Activated CD4-positive, alpha-beta T cell treated with anti-CD3 and anti-CD28 coated beads, Interleukin-2, amount 10 ng/mL, durations not matched to agents 7 days and 5 days (primary cell): ENCODE results near the gene RPS6KA2. TPM values are rescaled to one million over a fixed set of nuclear protein-coding genes. Genes with fewer than 3 reads are reported as not detected.

Experiments
- CTCF ChIA-PET: fragments of 350-600 bp; sonication (Branson Sonifier 250); formaldehyde crosslinking; loops from one replicate; lab custom pipeline; 2021; ENCODE audit warnings: antibody characterized with exemption; lab: Charles Lee
- POLR2A ChIA-PET: fragments of 350-600 bp; sonication (Branson Sonifier 250); formaldehyde crosslinking; loops from one replicate; lab custom pipeline; 2021; ENCODE audit warnings: antibody characterized with exemption; lab: Charles Lee
- DNase-seq: peaks from one replicate; pipeline ENCODE4 v3.0.0-alpha.2; 2020
- H3K27ac Mint-ChIP-seq: one replicate; pipeline ENCODE4 v1.8.0; 2021; ENCODE audit warnings: mild to moderate bottlenecking, moderate library complexity, mixed read lengths
- H3K27me3 Mint-ChIP-seq: one replicate; pipeline ENCODE4 v1.8.0; 2021; ENCODE audit warnings: mixed read lengths
- H3K36me3 Mint-ChIP-seq: one replicate; pipeline ENCODE4 v1.8.0; 2021; ENCODE audit warnings: low read depth, mixed read lengths
- H3K4me1 Mint-ChIP-seq: one replicate; pipeline ENCODE4 v1.8.0; 2021; ENCODE audit warnings: mixed read lengths
- H3K4me3 Mint-ChIP-seq: one replicate; pipeline ENCODE4 v1.8.0; 2021; ENCODE audit warnings: mild to moderate bottlenecking, moderate library complexity, mixed read lengths
- H3K9me3 Mint-ChIP-seq: one replicate; pipeline ENCODE4 v1.8.0; 2021; ENCODE audit warnings: mixed read lengths
- total RNA-seq, 2 experiments: library from RNA; stranded (reverse); gene quantifications; one replicate each; pipeline ENCODE4 v1.2.3, GENCODE V29; 2021

RPS6KA2 gene
- total RNA-seq, 2 experiments from 2014 or later: 3.6 to 4.0 TPM

DNA sequence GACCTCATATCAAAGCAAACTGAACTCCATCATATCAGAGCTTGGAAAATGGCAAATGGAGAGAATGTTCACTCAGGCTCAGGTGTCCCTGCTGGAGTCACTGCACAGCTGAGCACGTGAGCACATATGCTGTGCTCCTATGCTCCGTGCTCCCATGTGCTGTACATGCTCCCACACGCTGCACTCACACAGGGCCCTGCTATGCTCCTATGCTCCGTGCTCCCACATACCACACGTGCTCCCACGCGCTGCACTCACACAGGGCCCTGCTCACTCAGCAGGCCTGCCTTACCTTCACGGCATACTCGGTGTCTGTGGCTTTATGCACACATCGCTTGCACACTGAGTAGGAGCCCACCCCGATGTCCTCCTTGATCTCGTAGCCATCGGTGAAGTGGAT, 178.6 kb downstream of the RPS6KA2 start:
- H3K4me3 Mint-ChIP-seq: no peak overlapping the region
- DNase-seq: no peak
- CTCF ChIA-PET: interaction anchor here (1.0 kb wide), 1 partner anchor 24 kb away, joined by 3 read pairs; no protein-coding TSS in a partner anchor
- no peaks in the 10 kb centered on the region for H3K36me3 Mint-ChIP-seq
- POLR2A ChIA-PET: no interaction called here
- no peak overlapping the region for H3K27ac Mint-ChIP-seq
- no peaks in the 10 kb centered on the region for H3K27me3 Mint-ChIP-seq
- H3K9me3 Mint-ChIP-seq: no peaks in the 10 kb centered on the region
- H3K4me1 Mint-ChIP-seq: peaks cover 13% of the 10 kb centered on the region

DNA sequence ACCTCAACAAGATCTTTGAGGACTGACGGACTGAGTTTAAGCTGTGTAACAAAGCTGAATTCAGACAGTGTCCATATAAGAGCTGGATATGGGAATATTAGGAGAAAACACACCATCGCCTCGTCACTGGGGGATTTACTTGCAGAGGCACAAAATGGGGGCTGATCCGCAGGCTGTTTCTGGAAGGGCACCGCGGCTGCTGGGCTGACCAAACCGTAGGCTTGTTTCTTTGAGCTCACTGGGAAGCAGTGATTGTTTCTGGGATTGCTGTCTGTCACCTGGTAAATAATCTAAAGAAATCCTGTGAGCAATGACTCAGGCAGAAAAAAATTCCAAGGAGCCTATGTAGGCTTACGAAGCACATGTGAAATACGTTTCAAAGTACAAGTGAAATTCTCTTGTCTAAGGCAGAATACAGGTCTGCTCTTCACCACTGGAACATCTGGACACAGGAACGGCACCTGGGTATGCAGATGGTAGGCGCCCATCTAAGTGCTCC, 180.4 kb downstream of the RPS6KA2 start:
- no peaks in the 10 kb centered on the region for H3K36me3 Mint-ChIP-seq
- peaks cover 13% of the 10 kb centered on the region for H3K4me1 Mint-ChIP-seq
- H3K4me3 Mint-ChIP-seq: no peak overlapping the region
- H3K9me3 Mint-ChIP-seq: no peaks in the 10 kb centered on the region
- H3K27me3 Mint-ChIP-seq: no peaks in the 10 kb centered on the region
- no peak for DNase-seq
- POLR2A ChIA-PET: no interaction called here
- H3K27ac Mint-ChIP-seq: no peak overlapping the region
- CTCF ChIA-PET: interaction anchor here (0.6 to 0.9 kb wide), 3 partner anchors 11 to 106 kb away, joined by 3 to 5 read pairs (median 3); no protein-coding TSS in a partner anchor

DNA sequence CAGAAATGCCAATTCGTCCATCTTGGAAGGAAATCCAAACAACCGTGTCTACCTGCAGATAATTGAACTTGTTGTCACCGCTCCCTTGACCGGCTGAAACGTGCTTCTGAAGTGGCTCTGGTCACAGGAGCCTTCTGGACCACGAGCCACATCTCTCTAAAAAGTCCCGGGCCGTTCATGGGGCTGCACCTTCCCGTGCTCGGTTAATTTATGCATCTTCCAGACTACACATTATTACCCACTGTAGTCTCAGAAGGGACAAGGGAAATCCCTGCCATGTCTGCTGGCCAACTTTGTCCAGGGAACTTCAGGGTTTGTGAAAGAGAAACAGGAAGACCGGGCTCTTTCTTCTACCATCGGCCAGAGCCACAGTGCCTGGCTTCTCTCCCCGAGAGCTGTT, 180.9 kb downstream of the RPS6KA2 start:
- no peak overlapping the region for H3K27ac Mint-ChIP-seq
- no peak for DNase-seq
- POLR2A ChIA-PET: no interaction called here
- H3K9me3 Mint-ChIP-seq: no peaks in the 10 kb centered on the region
- H3K4me3 Mint-ChIP-seq: no peak overlapping the region
- no peaks in the 10 kb centered on the region for H3K27me3 Mint-ChIP-seq
- no peaks in the 10 kb centered on the region for H3K36me3 Mint-ChIP-seq
- H3K4me1 Mint-ChIP-seq: peaks cover 13% of the 10 kb centered on the region
- CTCF ChIA-PET: interaction anchor here (0.6 to 1.1 kb wide), 5 partner anchors 11 to 246 kb away, joined by 3 to 5 read pairs (median 3); no protein-coding TSS in a partner anchor

DNA sequence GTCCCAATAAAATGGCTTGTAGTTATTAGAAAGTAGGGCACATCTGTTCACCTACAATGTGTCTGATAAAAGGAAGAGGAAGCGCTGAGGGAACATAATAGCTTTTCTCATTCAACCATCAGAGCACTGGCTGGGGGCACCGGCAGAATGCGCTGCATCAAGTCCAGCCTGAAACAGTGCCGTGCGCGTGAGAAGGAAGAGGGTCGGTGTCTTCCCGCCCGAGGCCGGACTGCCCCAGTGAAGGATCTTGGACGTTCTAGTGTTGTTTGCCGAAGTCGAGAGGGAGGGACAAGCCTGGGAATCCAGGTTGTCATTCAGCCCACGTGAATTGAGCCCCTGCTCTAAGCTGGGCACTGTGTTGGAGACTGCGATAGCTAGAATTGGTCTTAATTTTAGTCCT, 182.6 kb downstream of the RPS6KA2 start:
- Mint-ChIP-seq H3K27me3 (no peaks in the 10 kb centered on the region), H3K4me1 (peaks cover 21% of the 10 kb centered on the region), H3K9me3 (no peaks in the 10 kb centered on the region), H3K36me3 (no peaks in the 10 kb centered on the region), H3K27ac (no peak overlapping the region), H3K4me3 (no peak overlapping the region)
- DNase-seq: no peak
- CTCF ChIA-PET: interaction anchor here (1.8 kb wide), 1 partner anchor 32 kb away, joined by 7 read pairs; no protein-coding TSS in a partner anchor
- POLR2A ChIA-PET: no interaction called here

DNA sequence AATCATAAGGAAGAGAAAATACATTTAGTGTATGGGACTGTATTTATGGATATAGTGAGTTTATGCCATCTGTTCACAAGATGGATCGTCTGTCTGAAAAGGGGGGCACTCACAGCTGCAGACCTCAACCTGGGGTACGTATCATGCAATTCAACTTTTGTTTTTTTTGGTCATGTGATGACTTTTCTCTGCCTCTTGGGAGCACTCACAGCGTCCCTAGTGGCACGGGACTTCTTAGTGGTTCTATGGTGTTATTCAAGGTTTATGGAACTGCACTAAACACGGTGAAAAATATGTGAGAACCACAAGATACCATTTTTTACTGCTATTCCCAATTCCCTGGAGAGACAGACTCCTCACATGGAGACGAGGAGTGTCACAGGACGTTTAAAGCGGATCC, 183.9 kb downstream of the RPS6KA2 start:
- H3K4me1 Mint-ChIP-seq: peaks cover 23% of the 10 kb centered on the region
- no peak overlapping the region for H3K27ac Mint-ChIP-seq
- POLR2A ChIA-PET: no interaction called here
- H3K36me3 Mint-ChIP-seq: no peaks in the 10 kb centered on the region
- no peak overlapping the region for H3K4me3 Mint-ChIP-seq
- H3K9me3 Mint-ChIP-seq: no peaks in the 10 kb centered on the region
- H3K27me3 Mint-ChIP-seq: no peaks in the 10 kb centered on the region
- CTCF ChIA-PET: no interaction called here
- no peak for DNase-seq

DNA sequence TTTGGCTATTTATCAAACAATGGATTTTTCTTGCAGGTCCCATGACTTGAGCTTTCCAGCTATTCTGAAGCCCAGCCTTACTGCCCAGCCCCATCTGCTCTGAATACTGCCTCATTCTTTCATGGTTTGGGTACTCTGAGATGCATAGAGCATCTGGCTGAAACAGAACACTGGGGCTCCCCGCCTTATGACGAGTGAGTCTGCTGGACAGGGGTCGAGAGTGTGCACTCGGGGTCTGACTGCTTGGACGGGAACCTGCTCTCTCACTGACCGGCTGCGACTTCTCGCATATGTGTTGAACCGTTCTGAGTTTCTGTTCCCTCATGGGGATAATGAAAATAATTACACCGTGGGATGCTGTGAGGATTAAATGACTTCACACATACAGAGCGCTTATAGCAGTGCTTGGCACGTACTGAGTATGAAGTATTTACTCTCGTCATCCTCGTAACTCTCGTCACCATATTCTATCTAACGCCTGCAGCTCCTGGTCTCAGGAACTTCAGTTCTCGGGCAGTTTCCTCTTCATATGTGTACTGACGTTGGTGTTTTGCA, 184.8 kb downstream of the RPS6KA2 start:
- H3K27ac Mint-ChIP-seq: no peak overlapping the region
- POLR2A ChIA-PET: no interaction called here

DNA sequence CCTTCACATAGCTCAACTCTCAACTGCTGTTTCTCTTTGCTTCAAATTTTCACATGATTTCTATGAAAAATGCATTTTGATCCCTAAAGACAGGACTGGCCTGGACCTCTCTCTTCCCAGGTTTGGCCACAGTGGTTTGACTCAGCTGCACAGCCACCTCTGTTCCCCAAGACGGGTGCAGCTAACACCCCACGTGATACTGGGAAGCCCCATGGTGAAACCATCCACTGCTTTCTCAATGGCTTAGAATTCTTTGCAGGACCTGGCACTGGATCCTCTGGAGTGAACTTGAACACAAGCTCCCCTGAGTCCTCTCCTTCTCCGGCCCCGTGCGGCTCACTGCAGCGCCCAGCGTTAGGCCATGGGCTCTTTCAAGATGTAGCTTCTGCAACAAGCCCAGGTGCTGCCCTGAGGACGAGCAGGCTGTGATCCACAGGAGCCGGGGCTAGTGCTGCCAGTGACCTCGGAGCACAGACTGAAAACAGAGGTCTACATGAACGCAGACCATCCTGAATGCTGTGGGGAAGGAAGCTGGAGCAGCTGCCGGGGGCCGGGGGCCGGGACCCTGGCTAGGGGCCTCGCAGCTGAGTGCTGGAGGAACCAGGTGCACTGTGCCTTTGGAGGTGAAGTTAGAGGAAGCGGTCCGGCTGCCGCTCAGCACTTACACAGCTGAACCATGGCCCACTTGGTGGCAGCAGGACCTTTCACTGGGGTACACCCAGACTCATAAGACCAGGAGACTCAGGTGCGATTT, 185.5 kb downstream of the RPS6KA2 start:
- Mint-ChIP-seq H3K27ac (no peak overlapping the region), H3K4me1 (peaks cover 14% of the 10 kb centered on the region), H3K9me3 (no peaks in the 10 kb centered on the region), H3K4me3 (no peak overlapping the region), H3K27me3 (no peaks in the 10 kb centered on the region), H3K36me3 (no peaks in the 10 kb centered on the region)
- POLR2A ChIA-PET: no interaction called here
- CTCF ChIA-PET: no interaction called here
- DNase-seq: no peak

More for the DNA sequence above, 184.8 kb downstream of the RPS6KA2 start:
- Mint-ChIP-seq H3K36me3 (no peaks in the 10 kb centered on the region), H3K27me3 (no peaks in the 10 kb centered on the region), H3K4me3 (no peak overlapping the region), H3K4me1 (peaks cover 20% of the 10 kb centered on the region), H3K9me3 (no peaks in the 10 kb centered on the region)
- CTCF ChIA-PET: no interaction called here
- DNase-seq: no peak

DNA sequence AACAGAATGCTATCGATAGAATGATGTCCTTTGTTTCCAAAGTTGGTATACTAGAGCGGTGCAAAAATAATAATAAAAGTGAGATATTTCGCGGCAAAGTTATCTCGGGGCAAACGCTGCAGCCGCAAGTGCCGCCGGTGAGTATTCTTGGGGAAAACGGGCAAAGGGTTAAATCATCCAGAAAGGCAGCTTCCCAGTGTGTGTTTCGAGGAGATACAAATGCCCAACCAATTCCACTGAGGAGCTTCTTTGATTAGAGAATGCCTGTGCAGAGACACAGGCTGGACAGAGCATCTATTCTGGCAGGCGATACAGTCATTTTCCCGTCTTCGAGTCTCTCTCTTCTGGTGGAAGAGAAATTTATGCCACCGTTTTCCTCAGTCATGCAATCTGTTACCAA, 186.3 kb downstream of the RPS6KA2 start:
- Mint-ChIP-seq H3K27ac (no peak overlapping the region), H3K27me3 (no peaks in the 10 kb centered on the region), H3K36me3 (no peaks in the 10 kb centered on the region), H3K4me1 (peaks cover 18% of the 10 kb centered on the region), H3K4me3 (no peak overlapping the region), H3K9me3 (no peaks in the 10 kb centered on the region)
- DNase-seq: no peak
- POLR2A ChIA-PET: no interaction called here
- CTCF ChIA-PET: no interaction called here

DNA sequence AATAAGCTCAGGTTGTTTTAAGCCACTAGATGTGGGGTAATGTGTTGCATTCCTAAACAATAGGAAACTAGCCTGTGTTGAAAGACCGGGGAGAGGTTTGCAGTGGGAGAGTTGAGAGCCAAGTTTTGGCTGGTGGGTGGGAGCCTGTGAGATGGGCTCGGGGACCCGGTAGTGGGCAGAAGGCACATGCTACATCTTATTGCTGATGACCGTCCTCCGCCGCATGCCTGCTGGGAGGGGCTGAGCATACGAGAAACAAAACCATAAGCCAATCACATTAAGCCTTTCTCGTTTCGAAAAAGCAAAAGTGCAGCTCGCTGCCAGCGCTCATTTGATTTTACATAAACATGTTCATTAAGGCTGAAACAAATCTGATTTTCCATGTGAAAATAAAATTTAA, 186.9 kb downstream of the RPS6KA2 start:
- H3K27me3 Mint-ChIP-seq: no peaks in the 10 kb centered on the region
- CTCF ChIA-PET: interaction anchor here (1.0 kb wide), 1 partner anchor 10 kb away, joined by 4 read pairs; no protein-coding TSS in a partner anchor
- no peak overlapping the region for H3K4me3 Mint-ChIP-seq

DNA sequence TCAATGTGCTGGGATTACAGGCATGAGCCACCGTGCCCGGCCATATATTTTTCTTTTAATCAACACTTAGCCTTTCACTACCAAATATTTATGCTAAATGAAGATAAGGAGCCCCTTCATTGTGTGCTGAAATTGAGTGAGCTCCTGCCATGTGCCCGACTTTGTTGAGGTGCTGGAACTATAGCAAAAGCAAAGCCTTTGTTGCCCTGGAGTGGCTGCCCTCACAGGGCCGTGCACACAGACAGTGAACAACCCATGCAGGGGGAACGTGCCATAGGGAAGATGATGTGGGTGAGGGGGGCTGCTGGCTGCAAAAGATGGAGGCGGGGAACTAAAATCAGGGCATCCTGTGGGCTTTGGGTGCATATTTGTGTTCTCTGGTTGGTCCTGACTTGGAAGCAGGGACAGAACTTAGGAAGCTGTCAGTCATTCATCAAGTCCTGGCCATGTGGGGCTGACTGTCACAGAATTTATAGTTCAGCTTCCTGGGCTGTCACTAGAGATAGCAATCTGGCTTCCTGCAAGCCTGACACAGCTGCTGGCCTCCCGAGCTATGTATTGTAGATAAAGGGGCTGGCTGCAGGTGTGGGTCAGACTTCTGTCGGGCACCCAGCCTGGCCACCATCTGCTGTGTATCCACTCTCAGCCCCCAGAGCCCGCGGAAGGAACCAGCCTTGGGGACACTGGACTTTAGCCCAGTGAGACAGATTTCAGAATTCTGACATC, 187.5 kb downstream of the RPS6KA2 start:
- no peak overlapping the region for H3K27ac Mint-ChIP-seq
- H3K36me3 Mint-ChIP-seq: no peaks in the 10 kb centered on the region
- H3K9me3 Mint-ChIP-seq: no peaks in the 10 kb centered on the region
- ChIA-PET POLR2A (no interaction called here), CTCF (interaction anchor here (0.9 to 1.0 kb wide), 2 partner anchors 10 to 39 kb away, joined by 3 to 4 read pairs; no protein-coding TSS in a partner anchor)
- H3K27me3 Mint-ChIP-seq: no peaks in the 10 kb centered on the region
- H3K4me3 Mint-ChIP-seq: no peak overlapping the region
- peaks cover 23% of the 10 kb centered on the region for H3K4me1 Mint-ChIP-seq
- no peak for DNase-seq

More for the DNA sequence above, 186.9 kb downstream of the RPS6KA2 start:
- DNase-seq: no peak
- peaks cover 23% of the 10 kb centered on the region for H3K4me1 Mint-ChIP-seq
- POLR2A ChIA-PET: no interaction called here
- H3K9me3 Mint-ChIP-seq: no peaks in the 10 kb centered on the region
- no peak overlapping the region for H3K27ac Mint-ChIP-seq
- no peaks in the 10 kb centered on the region for H3K36me3 Mint-ChIP-seq

DNA sequence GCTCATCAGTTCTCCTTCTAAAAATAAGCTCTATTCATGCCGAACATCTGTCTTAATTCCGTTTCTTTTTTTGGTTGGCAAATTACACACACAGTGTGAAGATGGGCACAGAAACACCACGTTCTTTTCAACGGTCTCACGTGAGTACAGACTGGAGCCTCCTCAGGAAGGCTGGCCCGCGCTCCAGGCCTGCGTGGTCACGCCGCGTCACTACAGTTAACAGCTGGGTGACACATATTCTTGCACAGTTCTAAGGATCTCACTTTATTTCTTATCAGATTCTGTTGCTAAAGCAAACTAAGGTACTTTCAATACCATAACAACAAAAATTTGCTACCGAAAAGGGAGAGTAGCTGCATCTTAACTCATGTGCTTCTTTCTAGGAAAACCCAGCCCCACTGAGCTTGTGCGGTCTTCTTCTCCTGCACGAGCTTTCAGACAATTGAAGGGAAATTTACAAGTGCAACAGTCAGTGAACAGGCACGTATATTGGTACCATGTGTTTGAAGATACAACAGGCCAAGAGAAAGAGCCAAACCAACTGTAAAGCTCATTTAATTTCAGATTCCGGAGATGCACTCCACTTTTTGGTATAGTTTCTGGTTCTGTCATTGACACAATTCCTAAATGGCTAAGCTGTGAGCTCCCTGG, 188.7 kb downstream of the RPS6KA2 start:
- ChIA-PET POLR2A (no interaction called here), CTCF (interaction anchor here (0.8 to 1.5 kb wide), 3 partner anchors 13 to 195 kb away, joined by 3 read pairs; no protein-coding TSS in a partner anchor)
- H3K36me3 Mint-ChIP-seq: no peaks in the 10 kb centered on the region
- no peaks in the 10 kb centered on the region for H3K9me3 Mint-ChIP-seq
- H3K4me1 Mint-ChIP-seq: peaks cover 23% of the 10 kb centered on the region
- H3K4me3 Mint-ChIP-seq: no peak overlapping the region
- H3K27me3 Mint-ChIP-seq: no peaks in the 10 kb centered on the region
- H3K27ac Mint-ChIP-seq: no peak overlapping the region
- DNase-seq: no peak

DNA sequence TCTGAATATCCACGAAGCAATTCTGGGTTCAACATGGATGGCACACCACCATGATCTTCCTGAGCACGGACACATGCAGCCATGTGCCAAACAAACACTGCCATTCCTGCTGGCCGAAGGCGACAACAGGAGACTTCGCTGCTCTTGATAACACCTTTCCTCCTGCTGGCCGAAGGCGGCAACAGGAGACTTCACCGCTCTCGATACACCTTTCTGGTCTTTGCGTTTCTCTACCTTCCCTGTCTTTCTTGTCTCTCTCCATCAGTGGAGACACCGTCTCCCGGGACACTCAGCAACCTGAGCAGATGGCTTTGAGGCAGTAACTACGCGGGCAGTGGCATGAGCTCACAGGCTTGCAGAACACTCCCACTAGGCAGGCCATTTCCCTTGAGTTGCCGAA, 189.4 kb downstream of the RPS6KA2 start:
- no peaks in the 10 kb centered on the region for H3K27me3 Mint-ChIP-seq
- H3K4me3 Mint-ChIP-seq: no peak overlapping the region
- H3K36me3 Mint-ChIP-seq: no peaks in the 10 kb centered on the region
- H3K27ac Mint-ChIP-seq: no peak overlapping the region
- no peak for DNase-seq
- ChIA-PET CTCF (interaction anchor here (1.5 kb wide), 1 partner anchor 195 kb away, joined by 3 read pairs; no protein-coding TSS in a partner anchor), POLR2A (no interaction called here)
- H3K4me1 Mint-ChIP-seq: peaks cover 23% of the 10 kb centered on the region
- H3K9me3 Mint-ChIP-seq: no peaks in the 10 kb centered on the region
